GM19193 (cell line): ENCODE data around the gene LHX3.

Experiments
- POLR2A ChIP-seq: IDR thresholded peaks from 4 replicates; pipeline ENCODE4 v1.6.1; 2011; ENCODE audit not compliant: insufficient read depth, insufficient read length; ENCODE audit errors: extremely low read depth

LHX3 gene

DNA sequence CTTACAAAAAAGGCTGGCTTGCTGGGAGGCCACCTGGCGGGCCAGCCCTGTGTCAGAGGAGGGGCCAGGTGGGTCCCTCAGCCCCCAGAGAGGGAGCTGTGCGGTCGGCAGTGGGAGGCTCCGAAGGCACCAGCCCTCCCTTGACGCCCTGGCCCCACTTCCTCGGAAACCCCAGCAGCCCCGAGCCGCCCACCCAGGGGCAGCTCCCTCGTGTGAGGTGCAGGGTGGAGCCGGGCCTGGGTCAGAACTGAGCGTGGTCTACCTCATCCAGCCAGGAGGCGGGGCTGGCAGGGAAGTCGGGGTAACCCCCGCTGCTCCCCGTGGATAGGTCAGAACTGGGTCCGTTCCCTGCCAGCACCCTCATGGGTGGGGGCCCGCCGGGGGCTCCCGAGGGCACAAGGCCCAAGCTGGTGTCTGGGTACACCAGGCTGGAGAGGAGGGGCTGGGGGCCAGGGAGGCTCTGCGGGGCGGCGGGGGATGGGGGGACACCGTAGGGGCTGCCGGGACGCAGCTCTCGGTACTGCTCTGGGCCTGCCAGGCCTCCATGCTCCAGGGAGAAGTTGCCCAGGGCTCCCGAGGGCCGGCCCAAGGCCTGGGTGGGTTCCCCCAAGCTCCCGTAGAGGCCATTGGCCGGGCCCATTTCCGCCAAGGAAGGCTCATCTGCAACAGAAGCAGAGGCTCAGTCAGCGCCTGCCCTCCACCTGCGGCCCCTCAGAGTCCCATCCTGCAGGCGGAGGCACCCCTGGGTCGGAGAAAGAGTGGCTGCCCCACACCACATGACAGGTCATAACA is 7.6 kb downstream of the LHX3 start:
- TF ChIP-seq POLR2A, result no peak

- no peak for TF ChIP-seq POLR2A
Observed at GRCh38 chr9:136196404-136197083, 8.4 kb downstream of the LHX3 start.

DNA sequence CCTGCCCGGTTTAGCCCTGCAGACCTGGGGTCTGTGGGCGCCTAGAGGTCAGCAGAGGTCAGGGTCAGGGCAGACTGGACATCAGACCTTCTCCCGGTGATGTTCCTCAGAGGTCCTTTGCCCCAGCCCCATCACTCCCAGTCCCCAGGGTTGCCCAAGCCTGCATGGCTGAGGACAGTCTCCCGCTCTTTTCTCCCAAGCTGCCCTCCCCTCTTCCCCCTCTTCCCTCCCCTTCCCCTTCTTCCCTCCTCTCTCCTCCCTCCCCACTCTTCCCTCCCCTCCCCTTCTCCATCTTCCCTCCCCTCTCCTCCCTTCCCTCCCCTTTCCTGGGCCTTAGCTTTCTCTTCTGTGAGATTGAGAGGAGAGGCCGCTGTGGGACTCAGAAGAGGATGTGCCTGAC is 10.4 kb downstream of the LHX3 start:
- no peak for TF ChIP-seq POLR2A

GRCh38 chr9:136193891-136194279 is 11.0 kb downstream of the LHX3 start:
- TF ChIP-seq POLR2A, result no peak

DNA sequence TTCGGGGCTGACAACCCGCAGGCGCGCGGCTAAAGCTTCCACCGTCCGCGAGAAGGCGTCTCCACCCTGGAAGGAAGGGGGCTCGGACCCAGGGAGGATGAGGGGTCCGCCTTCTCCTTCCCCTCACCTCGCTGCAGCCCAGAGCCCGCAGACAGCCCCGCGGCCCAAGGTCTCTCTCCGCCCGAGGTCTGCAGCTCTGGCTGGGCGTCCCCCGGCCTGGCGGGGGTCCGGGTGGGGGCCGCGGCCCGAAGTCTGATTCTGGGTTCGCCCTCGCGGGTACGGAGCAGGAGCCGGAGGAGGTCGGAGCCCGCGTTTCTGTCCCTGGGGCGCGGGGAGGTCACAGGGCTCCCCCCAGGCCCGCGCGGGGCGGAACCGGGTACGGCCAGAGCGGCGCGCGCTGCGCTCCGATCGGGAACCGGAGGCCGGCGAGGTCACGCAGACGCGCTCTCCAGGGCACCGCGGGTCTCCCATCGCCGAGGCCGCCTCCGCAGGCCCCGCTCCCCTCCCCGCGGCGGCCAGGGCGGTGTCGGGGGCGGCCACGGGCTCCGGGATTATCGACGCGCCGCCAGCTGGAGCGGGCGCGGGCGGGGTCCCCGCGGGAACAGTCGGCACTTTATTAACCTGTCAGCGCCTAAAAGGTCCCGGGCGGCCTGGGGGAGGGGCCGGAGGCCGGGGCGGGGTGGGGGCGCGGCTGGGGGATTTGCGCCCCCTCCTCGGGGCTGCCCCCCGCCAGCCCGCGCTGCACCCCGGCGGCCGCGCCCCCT is 11.6 kb downstream of the LHX3 start:
- TF ChIP-seq POLR2A, result no peak

DNA sequence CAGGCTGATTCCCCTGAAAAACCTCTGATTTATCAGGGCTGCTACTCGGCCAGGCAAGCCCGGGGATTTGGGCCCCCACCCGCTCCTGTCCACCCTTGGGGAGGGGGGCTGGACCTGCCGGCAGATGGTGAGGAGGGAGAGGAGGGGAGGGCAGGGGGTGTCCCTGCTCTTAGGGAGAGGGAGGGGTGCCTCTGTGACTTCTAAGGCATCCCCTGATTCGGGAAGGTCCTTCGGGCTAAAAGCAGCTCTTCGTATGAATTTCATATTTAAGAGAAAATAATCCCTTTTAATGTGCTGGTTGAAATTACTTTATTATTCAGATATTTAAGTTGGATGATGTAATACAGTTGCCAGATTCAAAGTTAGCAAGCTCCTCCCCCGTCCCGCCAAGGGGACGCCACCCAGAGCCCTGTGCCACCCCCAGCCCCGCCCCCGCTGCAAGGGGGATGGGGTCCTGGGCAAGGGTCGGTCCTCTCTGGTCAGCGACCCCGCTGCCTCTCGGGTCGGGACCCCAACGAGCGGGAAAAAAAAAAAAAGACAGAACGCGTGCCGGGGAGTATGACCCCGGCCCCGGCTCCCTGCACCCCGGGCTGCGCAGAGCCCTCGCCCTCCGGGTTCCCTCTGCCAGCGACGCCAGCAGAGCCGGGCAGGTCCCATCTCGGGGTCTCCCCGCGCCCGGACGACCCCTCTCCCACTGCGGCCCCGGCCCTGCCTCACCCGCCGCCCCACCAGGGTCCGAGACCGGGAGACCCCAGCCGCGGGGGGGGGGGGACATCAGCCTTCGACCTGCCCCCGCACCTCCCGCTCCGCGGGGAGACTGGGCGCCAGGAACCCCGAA is 12.4 kb downstream of the LHX3 start:
- no peak for TF ChIP-seq POLR2A

GRCh38 chr9:136191960-136192286 is 13.0 kb downstream of the LHX3 start:
- TF ChIP-seq POLR2A, result no peak

DNA sequence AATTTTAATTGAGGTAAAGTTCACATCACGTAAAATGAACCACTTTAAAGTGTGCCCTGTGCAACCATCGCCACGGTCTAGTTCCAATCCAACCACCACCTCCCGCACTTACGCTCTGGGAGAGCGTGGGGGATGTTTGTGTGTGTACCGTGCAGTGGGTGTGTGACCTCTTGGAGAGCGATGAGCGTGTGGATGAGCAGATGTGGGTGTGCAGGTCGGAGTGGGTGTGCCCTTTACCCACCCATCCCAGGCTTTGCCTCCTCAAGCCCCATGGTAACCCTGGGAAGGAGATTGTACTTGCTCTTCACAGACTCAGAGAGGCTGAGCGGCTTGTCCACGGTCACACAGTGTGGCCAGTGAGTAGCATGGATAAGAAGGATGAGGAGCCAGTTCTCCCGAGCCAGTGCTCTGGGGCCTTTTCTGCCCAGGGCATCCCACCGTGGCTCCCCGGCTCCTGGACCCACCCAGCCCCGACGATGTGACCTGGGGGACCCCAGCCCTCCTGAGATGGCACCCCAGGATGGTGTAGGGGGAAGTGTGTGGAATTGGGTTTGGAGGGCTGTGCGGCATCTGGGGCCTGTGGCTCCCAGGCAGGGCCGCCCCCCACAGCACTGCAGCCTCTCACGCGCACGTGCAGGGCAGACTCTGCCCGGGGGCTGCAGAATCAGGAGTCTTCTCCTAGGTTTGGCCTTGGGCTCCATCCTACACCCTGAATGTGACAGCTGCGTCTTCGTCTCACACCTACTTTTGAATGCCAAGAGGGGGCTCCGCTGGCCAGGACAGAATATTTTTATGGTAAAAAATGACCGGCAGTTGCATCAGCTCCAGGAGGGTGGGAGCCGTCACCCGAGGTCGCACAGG is 13.6 kb downstream of the LHX3 start:
- TF ChIP-seq POLR2A, result no peak

DNA sequence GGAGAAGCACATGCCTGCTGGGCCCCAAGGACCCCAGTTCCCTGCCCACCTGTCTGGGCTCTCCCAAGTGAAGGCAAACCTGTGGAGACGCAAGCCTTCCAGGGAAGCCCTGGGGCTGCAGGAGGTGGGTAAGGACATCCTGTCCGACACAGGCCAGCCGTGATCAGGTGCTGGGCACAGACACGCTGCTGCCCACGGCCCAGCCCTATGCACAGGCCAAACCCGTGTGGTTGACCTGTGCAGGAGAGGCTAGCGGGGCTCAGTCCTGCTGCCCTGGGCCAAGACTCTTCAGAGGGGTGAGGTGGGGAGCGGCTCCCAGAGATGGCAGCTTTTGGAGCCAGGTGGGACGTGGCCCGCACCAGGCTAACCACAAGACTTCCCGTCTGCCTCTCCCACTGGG is 14.3 kb downstream of the LHX3 start:
- no peak for TF ChIP-seq POLR2A

DNA sequence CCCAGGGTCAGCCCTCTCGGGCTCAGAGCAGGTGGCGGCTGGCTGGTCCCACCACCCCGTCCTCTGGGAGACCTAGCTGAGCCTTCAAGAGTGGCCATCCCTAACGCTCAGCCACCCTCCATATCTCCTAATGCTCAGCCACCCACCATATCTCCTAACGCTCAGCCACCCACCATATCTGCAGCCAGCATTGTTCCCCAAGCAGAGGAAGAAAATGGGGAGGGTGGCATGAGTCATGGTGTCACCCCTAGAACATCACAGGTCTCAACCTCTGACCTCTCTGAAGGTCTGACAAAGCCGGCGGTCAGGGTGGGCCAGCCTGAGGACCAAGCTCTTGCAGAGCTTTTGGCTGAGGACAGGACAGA is 14.7 kb downstream of the LHX3 start:
- no peak for TF ChIP-seq POLR2A

GRCh38 chr9:136189394-136190236 is 15.3 kb downstream of the LHX3 start:
- TF ChIP-seq POLR2A, result no peak

DNA sequence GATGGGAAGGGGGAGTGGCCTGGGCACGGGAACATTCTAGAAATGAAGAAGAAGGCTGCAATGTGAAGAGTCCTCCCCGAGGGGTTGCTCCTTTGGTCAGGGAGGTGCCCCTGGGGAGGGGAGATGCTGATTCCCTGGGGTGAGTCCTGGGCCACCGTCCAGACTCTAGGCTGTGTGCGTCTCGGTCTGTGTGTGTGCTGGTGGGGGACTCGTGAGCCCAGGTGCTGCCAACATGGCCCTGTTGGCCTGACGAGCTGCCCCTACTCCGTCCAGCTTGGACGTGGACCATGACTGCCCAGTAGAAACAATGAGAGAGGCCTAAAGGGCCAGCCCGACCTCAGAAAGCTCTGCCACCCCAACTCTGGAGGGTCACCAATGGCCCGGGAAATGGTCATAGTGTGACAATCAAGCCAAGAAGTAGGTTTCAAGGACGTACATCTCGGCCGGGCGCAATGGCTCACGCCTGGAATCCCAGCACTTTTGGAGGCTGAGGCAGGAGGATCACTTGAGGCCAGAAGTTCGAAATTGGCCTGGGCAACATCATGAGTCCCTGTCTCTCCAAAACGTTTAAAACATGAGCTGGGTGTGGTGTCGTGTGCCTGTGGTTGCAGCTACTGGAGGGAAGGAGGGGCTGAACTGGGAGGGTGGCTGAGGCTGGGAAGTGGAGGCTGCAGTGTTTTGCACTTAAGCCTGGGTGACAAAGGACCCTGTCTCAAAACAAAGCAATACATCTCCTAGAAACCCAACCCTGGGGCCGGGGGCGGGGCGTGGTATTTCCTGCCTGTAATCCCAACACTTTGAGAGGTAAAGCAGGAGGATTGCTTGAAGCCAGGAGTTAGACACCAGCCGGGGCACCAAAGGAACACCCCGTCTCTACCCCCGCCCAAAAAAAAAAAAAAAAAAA is 17.0 kb downstream of the LHX3 start:
- no peak for TF ChIP-seq POLR2A
